AG08395 (cell line): ENCODE results near the gene NBEAL1.
"Not testable (repeated sequence)": the region's sequence is repeated elsewhere in the genome, so short reads cannot be mapped to it uniquely, and the experiment has no call there.

Experiments
- DNase-seq: peaks from one replicate; pipeline ENCODE4 v3.0.0; 2012; ENCODE audit warnings: mixed read lengths, low spot score

Gene NBEAL1

GRCh38 chr2:203039211-203039610 is 24.5 kb downstream of the NBEAL1 start:
- DNase-seq: not testable (repeated sequence)

- no peak for DNase-seq
These were observed 26.4 kb downstream of the NBEAL1 start for GRCh38 chr2:203040966-203041521.

- DNase-seq: no peak
These were observed 27.5 kb downstream of the NBEAL1 start for GRCh38 chr2:203042178-203042577.

GRCh38 chr2:203043226-203043625 is 28.6 kb downstream of the NBEAL1 start:
- DNase-seq: no peak

GRCh38 chr2:203045867-203046266 is 31.2 kb downstream of the NBEAL1 start:
- DNase-seq: no peak

- no peak for DNase-seq
These were observed 37.9 kb downstream of the NBEAL1 start for GRCh38 chr2:203052539-203052938.

GRCh38 chr2:203059567-203060240 is 45.0 kb downstream of the NBEAL1 start:
- DNase-seq: no peak

GRCh38 chr2:203061346-203061745 is 46.7 kb downstream of the NBEAL1 start:
- peak; percentile 31 for DNase-seq

GRCh38 chr2:203062126-203062525 is 47.5 kb downstream of the NBEAL1 start:
- no peak for DNase-seq

GRCh38 chr2:203066519-203067091 is 51.9 kb downstream of the NBEAL1 start:
- DNase-seq: not testable (repeated sequence)

- no peak for DNase-seq
These were observed 56.0 kb downstream of the NBEAL1 start for GRCh38 chr2:203070701-203071100.

- no peak for DNase-seq
These were observed 56.5 kb downstream of the NBEAL1 start for GRCh38 chr2:203071148-203071547.

- DNase-seq: no peak
These were observed 57.7 kb downstream of the NBEAL1 start for GRCh38 chr2:203072371-203072770.

GRCh38 chr2:203077451-203077850 is 62.8 kb downstream of the NBEAL1 start:
- DNase-seq: peak; percentile 7

GRCh38 chr2:203080447-203081045 is 65.9 kb downstream of the NBEAL1 start:
- DNase-seq: no peak

GRCh38 chr2:203083328-203083727 is 68.7 kb downstream of the NBEAL1 start:
- DNase-seq: no peak

- DNase-seq: not testable (repeated sequence)
These were observed 71.7 kb downstream of the NBEAL1 start for GRCh38 chr2:203086381-203086780.

GRCh38 chr2:203090721-203091120 is 76.0 kb downstream of the NBEAL1 start:
- not testable (repeated sequence) for DNase-seq

- DNase-seq: no peak
These were observed 83.1 kb downstream of the NBEAL1 start for GRCh38 chr2:203097735-203098134.

GRCh38 chr2:203102357-203102756 is 87.7 kb downstream of the NBEAL1 start:
- not testable (repeated sequence) for DNase-seq

- no peak for DNase-seq
These were observed 89.6 kb downstream of the NBEAL1 start for GRCh38 chr2:203104273-203104672.

GRCh38 chr2:203105996-203106395 is 91.3 kb downstream of the NBEAL1 start:
- DNase-seq: no peak

- DNase-seq: not testable (repeated sequence)
These were observed 95.8 kb downstream of the NBEAL1 start for GRCh38 chr2:203110496-203110895.
